ENCODE data around the gene ZNF680. TPM values are rescaled to one million over a fixed set of nuclear protein-coding genes. Genes with fewer than 3 reads are reported as not detected.
"Not testable (repeated sequence)": the region's sequence is repeated elsewhere in the genome, so short reads cannot be mapped to it uniquely, and the experiment has no call there.

ZNF680 gene
- 16.7 TPM for total RNA-seq

GRCh38 chr7:64562626-64563278 lies at the start of gene ZNF680:
Gene ZNF680 (minus strand): TSS chr7:64563071. CDS start chr7:64562954, 117 bp downstream.
- Histone ChIP-seq H3K27me3 (ENCODE audit: insufficient read depth, low read length) (no peaks in the 10 kb centered on the region), H3K4me1 (ENCODE audit: insufficient read depth, low read length) (peaks cover 21% of the 10 kb centered on the region), H3K4me3 (ENCODE audit: low read length) (peak within 1 kb of the TSS; percentile 61), H3K9me3 (ENCODE audit: low read depth, low read length) (no peaks in the 10 kb centered on the region)

- Histone ChIP-seq H3K4me3 (ENCODE audit: low read length) (no peak overlapping the region), H3K9me3 (ENCODE audit: low read depth, low read length) (no peaks in the 10 kb centered on the region), H3K4me1 (ENCODE audit: insufficient read depth, low read length) (no peaks in the 10 kb centered on the region), H3K27me3 (ENCODE audit: insufficient read depth, low read length) (no peaks in the 10 kb centered on the region)
Measured at GRCh38 chr7:64612452-64612851, 49.6 kb upstream of the ZNF680 start.

- no peaks in the 10 kb centered on the region for H3K4me1 ChIP-seq (ENCODE audit: insufficient read depth, low read length)
- H3K27me3 ChIP-seq (ENCODE audit: insufficient read depth, low read length), result no peaks in the 10 kb centered on the region
- no peaks in the 10 kb centered on the region for H3K9me3 ChIP-seq (ENCODE audit: low read depth, low read length)
- H3K4me3 ChIP-seq (ENCODE audit: low read length), result no peak overlapping the region
Measured at GRCh38 chr7:64611717-64612116, 48.8 kb upstream of the ZNF680 start.

- Histone ChIP-seq H3K4me1 (ENCODE audit: insufficient read depth, low read length) (no peaks in the 10 kb centered on the region), H3K4me3 (ENCODE audit: low read length) (no peak overlapping the region), H3K27me3 (ENCODE audit: insufficient read depth, low read length) (no peaks in the 10 kb centered on the region), H3K9me3 (ENCODE audit: low read depth, low read length) (no peaks in the 10 kb centered on the region)
Measured at GRCh38 chr7:64610997-64611396, 48.1 kb upstream of the ZNF680 start.

GRCh38 chr7:64608116-64608910 lies 45.4 kb upstream of the ZNF680 start:
- Histone ChIP-seq H3K9me3 (ENCODE audit: low read depth, low read length) (no peaks in the 10 kb centered on the region), H3K4me3 (ENCODE audit: low read length) (no peak overlapping the region), H3K27me3 (ENCODE audit: insufficient read depth, low read length) (no peaks in the 10 kb centered on the region), H3K4me1 (ENCODE audit: insufficient read depth, low read length) (no peaks in the 10 kb centered on the region)

- H3K4me1 ChIP-seq (ENCODE audit: insufficient read depth, low read length), result no peaks in the 10 kb centered on the region
- no peak overlapping the region for H3K4me3 ChIP-seq (ENCODE audit: low read length)
- no peaks in the 10 kb centered on the region for H3K9me3 ChIP-seq (ENCODE audit: low read depth, low read length)
- no peaks in the 10 kb centered on the region for H3K27me3 ChIP-seq (ENCODE audit: insufficient read depth, low read length)
Measured at GRCh38 chr7:64606385-64606784, 43.5 kb upstream of the ZNF680 start.

- no peaks in the 10 kb centered on the region for H3K4me1 ChIP-seq (ENCODE audit: insufficient read depth, low read length)
- no peak overlapping the region for H3K4me3 ChIP-seq (ENCODE audit: low read length)
- no peaks in the 10 kb centered on the region for H3K9me3 ChIP-seq (ENCODE audit: low read depth, low read length)
- H3K27me3 ChIP-seq (ENCODE audit: insufficient read depth, low read length), result no peaks in the 10 kb centered on the region
Measured at GRCh38 chr7:64603271-64603670, 40.4 kb upstream of the ZNF680 start.

- Histone ChIP-seq H3K4me3 (ENCODE audit: low read length) (no peak overlapping the region), H3K27me3 (ENCODE audit: insufficient read depth, low read length) (no peaks in the 10 kb centered on the region), H3K9me3 (ENCODE audit: low read depth, low read length) (no peaks in the 10 kb centered on the region), H3K4me1 (ENCODE audit: insufficient read depth, low read length) (no peaks in the 10 kb centered on the region)
Measured at GRCh38 chr7:64602518-64602917, 39.6 kb upstream of the ZNF680 start.

GRCh38 chr7:64602086-64602485 lies 39.2 kb upstream of the ZNF680 start:
- H3K4me1 ChIP-seq (ENCODE audit: insufficient read depth, low read length), result no peaks in the 10 kb centered on the region
- H3K9me3 ChIP-seq (ENCODE audit: low read depth, low read length), result no peaks in the 10 kb centered on the region
- no peak overlapping the region for H3K4me3 ChIP-seq (ENCODE audit: low read length)
- H3K27me3 ChIP-seq (ENCODE audit: insufficient read depth, low read length), result no peaks in the 10 kb centered on the region

GRCh38 chr7:64599359-64599758 lies 36.5 kb upstream of the ZNF680 start:
- H3K27me3 ChIP-seq (ENCODE audit: insufficient read depth, low read length), result no peaks in the 10 kb centered on the region
- H3K4me3 ChIP-seq (ENCODE audit: low read length), result no peak overlapping the region
- H3K9me3 ChIP-seq (ENCODE audit: low read depth, low read length), result no peaks in the 10 kb centered on the region
- H3K4me1 ChIP-seq (ENCODE audit: insufficient read depth, low read length), result no peaks in the 10 kb centered on the region

- H3K4me3 ChIP-seq (ENCODE audit: low read length), result no peak overlapping the region
- no peaks in the 10 kb centered on the region for H3K4me1 ChIP-seq (ENCODE audit: insufficient read depth, low read length)
- H3K9me3 ChIP-seq (ENCODE audit: low read depth, low read length), result no peaks in the 10 kb centered on the region
- H3K27me3 ChIP-seq (ENCODE audit: insufficient read depth, low read length), result no peaks in the 10 kb centered on the region
Measured at GRCh38 chr7:64590971-64591370, 28.1 kb upstream of the ZNF680 start.

GRCh38 chr7:64581926-64582894 lies 19.3 kb upstream of the ZNF680 start:
- H3K27me3 ChIP-seq (ENCODE audit: insufficient read depth, low read length), result no peaks in the 10 kb centered on the region
- no peaks in the 10 kb centered on the region for H3K9me3 ChIP-seq (ENCODE audit: low read depth, low read length)
- no peak overlapping the region for H3K4me3 ChIP-seq (ENCODE audit: low read length)
- H3K4me1 ChIP-seq (ENCODE audit: insufficient read depth, low read length), result no peaks in the 10 kb centered on the region

GRCh38 chr7:64581391-64581790 lies 18.5 kb upstream of the ZNF680 start:
- Histone ChIP-seq H3K9me3 (ENCODE audit: low read depth, low read length) (no peaks in the 10 kb centered on the region), H3K4me3 (ENCODE audit: low read length) (no peak overlapping the region), H3K27me3 (ENCODE audit: insufficient read depth, low read length) (no peaks in the 10 kb centered on the region), H3K4me1 (ENCODE audit: insufficient read depth, low read length) (no peaks in the 10 kb centered on the region)

GRCh38 chr7:64574540-64575099 lies 11.7 kb upstream of the ZNF680 start:
- Histone ChIP-seq H3K27me3 (ENCODE audit: insufficient read depth, low read length) (peaks cover 23% of the 10 kb centered on the region), H3K9me3 (ENCODE audit: low read depth, low read length) (no peaks in the 10 kb centered on the region), H3K4me3 (ENCODE audit: low read length) (no peak overlapping the region), H3K4me1 (ENCODE audit: insufficient read depth, low read length) (peaks cover 4% of the 10 kb centered on the region)

- Histone ChIP-seq H3K4me3 (ENCODE audit: low read length) (peak overlapping the region; percentile 16), H3K27me3 (ENCODE audit: insufficient read depth, low read length) (peaks cover 31% of the 10 kb centered on the region)
- H3K9me3 ChIP-seq (ENCODE audit: low read depth, low read length); H3K4me1 ChIP-seq (ENCODE audit: insufficient read depth, low read length): not testable (repeated sequence)
Measured at GRCh38 chr7:64570284-64570605, 7.4 kb upstream of the ZNF680 start.

All from mononuclear cell (primary cell).